ENCODE results near the gene MYO9B.

Gene MYO9B

DNA sequence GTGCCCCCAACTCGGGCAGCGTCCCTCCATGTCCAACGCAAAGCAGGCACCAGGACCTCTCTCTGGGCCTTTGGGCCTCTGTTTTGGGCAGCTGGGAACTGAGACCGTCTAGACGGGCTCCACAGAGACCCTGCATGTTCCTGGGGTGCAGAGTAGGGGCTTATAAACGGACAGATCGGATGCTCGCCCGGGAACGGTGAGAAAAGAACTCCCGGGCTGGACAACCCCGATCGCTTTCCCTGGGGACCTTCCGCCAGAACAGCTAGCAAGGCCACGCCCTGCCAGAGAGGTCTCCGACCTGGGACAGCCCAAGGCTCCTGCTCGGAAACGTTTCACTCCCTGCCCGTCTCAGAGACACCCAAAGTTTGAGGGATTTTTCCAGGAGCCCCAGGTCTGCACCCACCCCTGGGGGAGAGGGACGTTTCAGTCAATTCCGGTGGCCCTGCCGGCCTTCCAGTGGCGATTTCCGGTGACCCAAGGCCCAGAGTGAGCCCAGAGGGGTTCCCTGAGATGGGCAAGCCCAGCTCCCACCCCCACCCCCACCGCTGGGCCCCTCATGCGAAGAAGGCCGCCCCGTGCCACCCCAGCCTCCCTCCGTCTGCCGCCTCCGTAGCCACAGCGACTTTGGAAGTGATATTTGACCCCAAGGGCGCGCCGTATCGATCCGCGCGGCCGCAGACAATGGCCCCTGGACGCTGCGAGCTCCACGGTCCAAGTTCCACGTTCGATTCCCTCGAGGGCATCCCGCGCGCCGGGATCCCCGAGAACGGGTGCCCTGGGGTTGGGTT lies 168.4 kb downstream of the MYO9B start:
- 1% methylated on average over 42 to 45 of the region's 52 CpGs for WGBS, 2 experiments (ENCODE audit: insufficient coverage in 2 of 2)
- H3K9me3 ChIP-seq (ENCODE audit: control insufficient read depth, low read length), result no peaks in the 10 kb centered on the region
- peak overlapping the region; percentile 49 for H3K27ac ChIP-seq (ENCODE audit: low read depth, low read length, severe bottlenecking)
- peaks cover 17% of the 10 kb centered on the region for H3K4me1 ChIP-seq (ENCODE audit: control insufficient read depth, insufficient read depth, low read length, poor library complexity, severe bottlenecking)
- H3K36me3 ChIP-seq (ENCODE audit: control insufficient read depth, insufficient read depth, low read length), result peaks cover 18% of the 10 kb centered on the region
- peak overlapping the region; percentile 90 for H3K4me3 ChIP-seq (ENCODE audit: extremely low read depth, insufficient read depth, low read length, poor library complexity, severe bottlenecking)

DNA sequence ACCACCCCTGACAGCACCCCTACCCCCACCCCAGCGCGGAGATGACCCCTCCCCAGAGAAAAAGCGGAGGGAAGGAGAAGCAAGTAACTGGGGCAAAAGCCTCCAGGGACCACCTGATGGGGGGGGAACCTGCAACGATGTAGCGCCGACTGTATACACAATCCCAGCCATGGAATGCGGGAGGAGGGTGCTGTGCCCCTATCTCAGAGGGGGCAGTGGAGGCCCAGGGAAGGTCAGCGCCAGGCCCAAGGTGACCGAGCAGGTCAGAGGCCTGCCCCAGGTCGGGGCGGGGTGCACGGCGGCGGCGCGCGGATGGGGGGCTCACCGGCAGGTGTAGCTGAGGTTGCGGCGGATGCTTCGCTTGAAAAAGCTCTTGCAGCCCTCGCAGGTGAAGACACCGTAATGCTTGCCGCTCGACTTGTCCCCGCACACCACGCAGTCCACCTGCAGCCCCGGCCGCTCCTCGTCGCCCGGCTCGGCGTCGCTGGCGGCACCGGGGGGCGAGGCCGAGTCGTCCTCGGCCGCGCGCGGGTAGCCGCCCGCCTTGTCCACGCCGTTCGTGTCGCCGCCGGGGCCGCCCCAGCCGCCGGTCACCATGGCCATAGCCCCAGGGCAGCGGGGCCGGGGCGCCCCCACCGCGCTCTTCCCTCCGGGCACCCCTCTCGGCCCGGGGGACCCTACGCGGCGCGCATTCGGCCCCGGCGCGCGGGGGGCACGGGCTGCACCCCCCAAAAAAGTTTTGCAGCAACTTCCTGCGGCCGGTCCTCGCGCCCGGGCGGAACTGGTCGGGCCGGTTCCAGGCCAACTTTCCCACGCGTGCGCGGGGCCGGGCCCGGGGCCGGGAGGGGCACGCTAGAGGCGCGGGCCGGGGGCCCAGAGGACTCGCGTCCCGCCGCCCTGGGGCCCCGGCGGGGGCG lies 169.3 kb downstream of the MYO9B start:
- Histone ChIP-seq H3K4me1 (ENCODE audit: control insufficient read depth, insufficient read depth, low read length, poor library complexity, severe bottlenecking) (peaks cover 20% of the 10 kb centered on the region), H3K4me3 (ENCODE audit: extremely low read depth, insufficient read depth, low read length, poor library complexity, severe bottlenecking) (peak overlapping the region; percentile 90), H3K9me3 (ENCODE audit: control insufficient read depth, low read length) (no peaks in the 10 kb centered on the region), H3K36me3 (ENCODE audit: control insufficient read depth, insufficient read depth, low read length) (peaks cover 16% of the 10 kb centered on the region), H3K27ac (ENCODE audit: low read depth, low read length, severe bottlenecking) (peak overlapping the region; percentile 49)
- WGBS, 2 experiments (ENCODE audit: insufficient coverage in 2 of 2), result 0 to 1% methylated on average over 70 to 94 of the region's 100 CpGs

DNA sequence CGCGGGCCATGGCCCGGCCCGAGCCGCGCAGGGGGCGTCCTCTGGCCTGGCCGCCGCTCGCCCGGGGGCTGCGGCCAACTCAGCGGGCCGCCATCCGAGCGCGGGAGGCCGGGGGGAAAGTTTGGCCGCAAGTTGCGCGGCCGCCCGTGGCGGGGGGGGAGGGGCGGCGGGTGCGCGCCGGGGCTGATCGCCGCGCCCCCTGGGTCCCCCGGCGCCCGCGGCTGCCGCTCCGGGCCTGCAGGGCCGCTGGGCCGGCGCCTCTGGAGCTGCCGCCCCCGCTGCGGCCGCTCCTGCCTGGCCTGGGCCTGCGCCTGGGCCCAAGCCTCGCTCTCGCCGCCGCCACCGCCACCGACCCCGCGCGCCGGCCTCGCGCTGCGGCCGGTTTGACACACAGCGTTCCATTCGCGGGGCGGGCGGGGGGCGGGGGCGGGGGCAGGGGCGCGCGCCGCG lies 170.0 kb downstream of the MYO9B start, which contains the start of gene NR2F6:
Gene NR2F6 (minus strand): TSS at position 385 of the 450 bp plus-strand sequence. CDS start 699 bp downstream, outside the sequence.
- Histone ChIP-seq H3K4me3 (ENCODE audit: extremely low read depth, insufficient read depth, low read length, poor library complexity, severe bottlenecking) (peak within 1 kb of the TSS; percentile 90), H3K4me1 (ENCODE audit: control insufficient read depth, insufficient read depth, low read length, poor library complexity, severe bottlenecking) (peaks cover 20% of the 10 kb centered on the region), H3K36me3 (ENCODE audit: control insufficient read depth, insufficient read depth, low read length) (peaks cover 9% of the 10 kb centered on the region), H3K27ac (ENCODE audit: low read depth, low read length, severe bottlenecking) (peak within 1 kb of the TSS; percentile 83), H3K9me3 (ENCODE audit: control insufficient read depth, low read length) (no peaks in the 10 kb centered on the region)
- 0 to 1% methylated on average over 27 to 38 of the region's 72 CpGs for WGBS, 2 experiments (ENCODE audit: insufficient coverage in 2 of 2)

DNA sequence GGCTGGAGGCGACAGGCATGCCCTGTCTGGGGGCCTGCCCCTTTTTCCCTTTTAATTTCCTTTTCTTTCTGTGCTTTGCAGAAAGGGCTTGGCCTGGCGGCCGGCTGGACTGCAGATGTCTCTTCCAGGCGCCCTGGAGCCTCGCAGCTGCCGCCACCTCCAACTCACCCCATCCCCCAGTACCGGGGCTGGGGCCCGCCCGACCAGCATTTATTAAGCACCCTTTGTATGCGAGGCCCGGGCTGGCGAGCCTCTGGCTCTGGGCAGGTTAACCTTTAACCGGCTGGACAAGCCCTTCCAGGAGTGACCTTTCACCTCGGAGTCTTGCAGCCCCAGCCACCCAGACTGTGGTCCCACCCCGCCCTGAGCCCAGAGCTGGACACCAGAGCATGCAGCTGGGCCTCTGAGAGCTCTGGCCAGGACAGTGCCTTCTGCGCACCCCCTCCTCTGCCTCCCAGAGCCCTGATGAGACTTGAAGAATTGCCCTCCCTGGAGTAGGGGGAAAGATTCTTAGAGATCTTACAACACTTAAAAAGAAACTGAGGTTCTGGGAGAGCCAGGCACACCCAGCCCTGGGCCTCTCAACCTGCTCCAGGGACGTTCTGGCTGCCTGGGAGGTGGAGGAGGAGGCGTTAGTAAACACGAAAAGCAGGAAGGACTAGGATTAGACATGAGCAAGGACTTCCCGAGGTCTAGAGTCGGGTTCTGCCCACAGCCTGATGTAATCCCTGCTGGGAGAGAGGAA lies 171.3 kb downstream of the MYO9B start:
- peaks cover 20% of the 10 kb centered on the region for H3K4me1 ChIP-seq (ENCODE audit: control insufficient read depth, insufficient read depth, low read length, poor library complexity, severe bottlenecking)
- peak overlapping the region; percentile 41 for H3K4me3 ChIP-seq (ENCODE audit: extremely low read depth, insufficient read depth, low read length, poor library complexity, severe bottlenecking)
- H3K9me3 ChIP-seq (ENCODE audit: control insufficient read depth, low read length), result no peaks in the 10 kb centered on the region
- H3K36me3 ChIP-seq (ENCODE audit: control insufficient read depth, insufficient read depth, low read length), result no peaks in the 10 kb centered on the region
- WGBS, 2 experiments (ENCODE audit: insufficient coverage in 2 of 2), result 15 to 20% methylated on average over 18 to 20 of the region's 21 CpGs
- H3K27ac ChIP-seq (ENCODE audit: low read depth, low read length, severe bottlenecking), result peak overlapping the region; percentile 83

DNA sequence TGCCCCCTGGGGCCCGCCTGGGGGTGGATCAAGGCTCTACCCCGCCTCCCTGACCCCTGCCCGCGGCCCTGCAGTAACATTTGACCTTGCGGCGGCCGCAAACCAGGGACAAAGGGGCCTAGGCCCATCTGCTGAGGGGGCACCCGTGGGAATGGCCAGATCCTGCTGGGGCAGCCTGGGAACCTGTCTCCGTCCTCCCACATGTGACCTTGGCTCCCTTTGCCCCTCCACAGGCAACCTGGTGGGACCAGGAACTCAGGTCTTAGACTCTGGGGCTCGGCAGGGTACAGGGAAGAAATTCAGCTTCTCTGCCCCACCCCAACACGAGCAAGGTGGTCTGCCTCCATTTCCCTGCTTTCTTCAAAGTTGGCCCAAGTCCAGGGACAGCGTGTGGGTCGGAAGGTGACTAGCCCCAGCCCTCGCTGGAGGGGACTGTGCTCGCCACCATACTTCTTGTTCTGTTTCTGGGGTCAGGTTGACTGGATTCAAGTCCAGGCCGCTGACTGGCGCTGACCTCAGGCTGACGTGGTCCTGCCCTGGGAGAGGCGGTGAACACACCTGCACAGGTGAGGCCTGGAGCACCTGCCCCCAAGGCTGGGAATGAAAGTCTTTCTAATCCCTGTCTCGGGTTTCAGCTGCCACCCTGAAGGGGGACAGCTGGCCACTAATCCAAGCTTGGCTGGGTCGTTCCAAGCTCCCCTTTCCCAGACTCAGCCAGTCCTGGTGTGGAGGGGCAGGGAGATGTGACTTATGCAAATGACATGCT lies 172.6 kb downstream of the MYO9B start:
- Histone ChIP-seq H3K4me3 (ENCODE audit: extremely low read depth, insufficient read depth, low read length, poor library complexity, severe bottlenecking) (no peak overlapping the region), H3K4me1 (ENCODE audit: control insufficient read depth, insufficient read depth, low read length, poor library complexity, severe bottlenecking) (peaks cover 10% of the 10 kb centered on the region), H3K9me3 (ENCODE audit: control insufficient read depth, low read length) (no peaks in the 10 kb centered on the region), H3K27ac (ENCODE audit: low read depth, low read length, severe bottlenecking) (no peak overlapping the region), H3K36me3 (ENCODE audit: control insufficient read depth, insufficient read depth, low read length) (no peaks in the 10 kb centered on the region)
- 49 to 65% methylated on average over 13 to 21 of the region's 21 CpGs for WGBS, 2 experiments (ENCODE audit: insufficient coverage in 2 of 2)

DNA sequence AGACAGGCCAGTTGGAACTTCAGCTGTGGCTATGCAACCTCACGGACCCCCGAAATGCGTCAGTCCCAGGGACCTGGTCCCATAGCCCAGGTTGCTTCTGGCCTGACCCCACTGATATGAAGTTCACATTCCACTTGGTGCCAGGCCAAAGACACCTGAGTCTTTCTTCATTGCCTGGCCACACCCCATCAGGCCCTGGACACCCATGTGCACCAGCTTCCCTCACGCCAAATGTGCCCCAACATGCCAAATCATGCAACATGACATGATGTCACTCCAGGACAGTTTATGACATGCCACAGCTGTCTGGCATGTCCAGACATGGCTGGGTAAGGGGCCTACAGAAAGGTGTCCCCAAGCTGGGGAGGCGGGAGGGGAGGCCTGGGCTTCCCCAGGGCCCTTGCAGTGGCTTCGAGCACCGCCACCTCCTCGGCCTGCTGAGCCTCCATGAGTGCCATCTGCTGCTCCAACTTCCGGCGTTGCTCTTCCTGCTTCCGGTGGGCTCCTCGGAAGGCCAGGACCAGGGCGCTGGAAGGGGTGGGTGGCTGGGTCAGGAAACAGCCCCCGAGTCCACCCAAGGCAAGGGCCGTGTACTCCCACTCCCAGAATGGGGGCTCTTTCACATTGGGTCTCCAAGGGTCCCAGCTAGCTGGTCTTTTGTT lies 174.4 kb downstream of the MYO9B start:
- Histone ChIP-seq H3K9me3 (ENCODE audit: control insufficient read depth, low read length) (no peaks in the 10 kb centered on the region), H3K4me1 (ENCODE audit: control insufficient read depth, insufficient read depth, low read length, poor library complexity, severe bottlenecking) (peaks cover 7% of the 10 kb centered on the region), H3K36me3 (ENCODE audit: control insufficient read depth, insufficient read depth, low read length) (no peaks in the 10 kb centered on the region), H3K4me3 (ENCODE audit: extremely low read depth, insufficient read depth, low read length, poor library complexity, severe bottlenecking) (no peak overlapping the region), H3K27ac (ENCODE audit: low read depth, low read length, severe bottlenecking) (no peak overlapping the region)
- 93 to 99% methylated on average over 8 to 12 of the region's 15 CpGs for WGBS, 2 experiments (ENCODE audit: insufficient coverage in 2 of 2)

DNA sequence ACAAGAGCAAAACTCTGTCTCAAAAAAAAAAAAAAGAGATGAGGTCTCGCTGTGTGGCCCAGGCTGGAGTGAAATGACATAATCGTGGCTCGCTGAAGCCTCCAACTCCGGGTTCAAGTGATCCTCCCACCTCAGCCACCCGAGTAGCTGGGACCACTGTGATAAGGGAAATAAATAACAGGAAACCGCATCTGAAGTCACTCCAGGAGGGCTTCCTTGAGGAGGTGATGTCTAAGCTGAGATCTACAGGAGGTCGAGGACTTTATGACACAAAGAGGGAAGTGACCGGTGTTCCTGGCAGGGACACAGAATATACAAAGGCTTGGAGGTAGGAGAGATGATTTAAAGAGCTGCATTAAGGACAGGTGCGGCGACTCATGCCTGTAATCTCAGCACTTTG lies 179.1 kb downstream of the MYO9B start:
- H3K27ac ChIP-seq (ENCODE audit: low read depth, low read length, severe bottlenecking), result no peak overlapping the region
- no peaks in the 10 kb centered on the region for H3K4me1 ChIP-seq (ENCODE audit: control insufficient read depth, insufficient read depth, low read length, poor library complexity, severe bottlenecking)
- WGBS, 2 experiments (ENCODE audit: insufficient coverage in 2 of 2), result 85 to 94% methylated on average over 7 to 10 of the region's 10 CpGs
- peaks cover 4% of the 10 kb centered on the region for H3K36me3 ChIP-seq (ENCODE audit: control insufficient read depth, insufficient read depth, low read length)
- no peaks in the 10 kb centered on the region for H3K9me3 ChIP-seq (ENCODE audit: control insufficient read depth, low read length)
- H3K4me3 ChIP-seq (ENCODE audit: extremely low read depth, insufficient read depth, low read length, poor library complexity, severe bottlenecking), result no peak overlapping the region

DNA sequence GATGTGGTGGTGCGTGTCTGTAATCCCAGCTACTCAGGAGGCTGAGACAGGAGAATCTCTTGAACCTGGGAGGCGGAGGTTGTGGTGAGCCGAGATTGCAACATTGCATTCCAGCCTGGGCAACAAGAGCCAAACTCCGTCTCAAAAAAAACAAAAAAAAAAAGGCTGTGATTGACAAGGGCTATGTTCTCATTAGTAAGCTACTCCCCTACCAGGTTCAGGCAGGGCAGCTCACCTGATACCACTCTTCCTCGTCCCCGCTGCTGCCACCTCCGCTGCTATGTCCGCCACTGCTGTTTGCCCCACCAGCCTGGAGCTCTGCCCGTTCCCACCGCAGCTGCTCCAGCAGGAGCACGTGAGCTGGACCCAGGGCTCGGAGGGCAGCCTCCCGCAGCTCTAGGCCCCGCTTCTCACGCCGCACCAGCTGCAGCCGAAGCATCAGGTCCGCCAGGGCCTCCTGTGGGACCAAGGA lies 179.6 kb downstream of the MYO9B start:
- Histone ChIP-seq H3K36me3 (ENCODE audit: control insufficient read depth, insufficient read depth, low read length) (peaks cover 4% of the 10 kb centered on the region), H3K27ac (ENCODE audit: low read depth, low read length, severe bottlenecking) (no peak overlapping the region)
- WGBS, 2 experiments (ENCODE audit: insufficient coverage in 2 of 2), result 89% methylated on average over 16 to 17 of the region's 18 CpGs

DNA sequence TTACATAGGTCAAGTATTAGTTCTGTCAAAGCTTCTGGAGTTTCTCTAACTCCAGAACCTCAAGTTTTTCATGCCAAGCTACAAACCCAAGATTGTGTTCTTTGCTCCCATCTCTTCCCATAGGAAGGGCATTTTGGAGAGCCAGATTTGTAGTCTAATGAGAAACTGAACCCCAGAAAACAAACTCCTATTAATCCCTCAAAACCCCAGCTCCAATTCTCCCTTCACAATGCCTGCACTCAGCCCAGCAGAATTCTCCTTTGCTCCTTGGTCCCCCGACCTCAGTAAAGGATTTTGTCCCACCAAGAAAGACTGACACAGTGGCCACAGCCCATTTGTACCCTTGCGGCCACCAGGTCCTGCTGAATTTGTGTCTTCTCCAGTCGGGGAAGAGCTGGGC lies 180.6 kb downstream of the MYO9B start:
- Histone ChIP-seq H3K4me3 (ENCODE audit: extremely low read depth, insufficient read depth, low read length, poor library complexity, severe bottlenecking) (no peak overlapping the region), H3K9me3 (ENCODE audit: control insufficient read depth, low read length) (no peaks in the 10 kb centered on the region), H3K36me3 (ENCODE audit: control insufficient read depth, insufficient read depth, low read length) (peaks cover 4% of the 10 kb centered on the region), H3K27ac (ENCODE audit: low read depth, low read length, severe bottlenecking) (no peak overlapping the region), H3K4me1 (ENCODE audit: control insufficient read depth, insufficient read depth, low read length, poor library complexity, severe bottlenecking) (no peaks in the 10 kb centered on the region)
- 86 to 90% methylated on average over 3 of the region's 3 CpGs for WGBS, 2 experiments (ENCODE audit: insufficient coverage in 2 of 2)

More for the DNA sequence above, 179.6 kb downstream of the MYO9B start:
- Histone ChIP-seq H3K4me1 (ENCODE audit: control insufficient read depth, insufficient read depth, low read length, poor library complexity, severe bottlenecking) (no peaks in the 10 kb centered on the region), H3K9me3 (ENCODE audit: control insufficient read depth, low read length) (no peaks in the 10 kb centered on the region), H3K4me3 (ENCODE audit: extremely low read depth, insufficient read depth, low read length, poor library complexity, severe bottlenecking) (no peak overlapping the region)
